Activated B cell treated with CpG ODN at 0.5 μM for 24 hours (primary cell): ENCODE results near the gene RAPGEF1. TPM values are rescaled to one million over a fixed set of nuclear protein-coding genes. Genes with fewer than 3 reads are reported as not detected.

ENCODE experiments used
- ATAC-seq: fragments of 200-7000 bp; cut with Tn5 transposase; one replicate; pipeline ENCODE4 v1.10.0; 2021; ENCODE audit warnings: low read depth, mild to moderate bottlenecking, moderate library complexity
- CTCF ChIA-PET: fragments of 350-600 bp; sonication (Branson Sonifier 250); formaldehyde crosslinking; loops from one replicate; lab custom pipeline; 2021; ENCODE audit warnings: antibody characterized with exemption; lab: Charles Lee
- POLR2A ChIA-PET: fragments of 350-600 bp; sonication (Branson Sonifier 250); formaldehyde crosslinking; loops from one replicate; lab custom pipeline; 2021; ENCODE audit warnings: antibody characterized with exemption; lab: Charles Lee
- DNase-seq: peaks from one replicate; pipeline ENCODE4 v3.0.0; 2022
- H3K27ac Mint-ChIP-seq: one replicate; pipeline ENCODE4 v1.8.0; 2020; ENCODE audit warnings: mixed read lengths
- H3K27me3 Mint-ChIP-seq: one replicate; pipeline ENCODE4 v1.8.0; 2021; ENCODE audit warnings: mixed read lengths
- H3K36me3 Mint-ChIP-seq: one replicate; pipeline ENCODE4 v1.8.0; 2021; ENCODE audit warnings: low read depth, mixed read lengths
- H3K4me1 Mint-ChIP-seq: one replicate; pipeline ENCODE4 v1.8.0; 2021; ENCODE audit warnings: mixed read lengths
- H3K4me3 Mint-ChIP-seq: one replicate; pipeline ENCODE4 v1.8.0; 2020; ENCODE audit warnings: mild to moderate bottlenecking, mixed read lengths
- H3K9me3 Mint-ChIP-seq: one replicate; pipeline ENCODE4 v1.8.0; 2020; ENCODE audit warnings: mixed read lengths
- CTCF ChIP-seq: fragments of 200-600 bp; IDR thresholded peaks from one replicate; pipeline ENCODE4 v1.8.0; 2022; ENCODE audit warnings: antibody characterized with exemption, mild to moderate bottlenecking
- intact Hi-C: fragments of 100-400 bp; cut with micrococcal nuclease; formaldehyde crosslinking; loops from one replicate; pipeline ENCODE4 v1.15.1; 2024
- total RNA-seq: library from RNA; stranded (reverse); gene quantifications from 2 replicates; pipeline ENCODE4 v1.2.3, GENCODE V29; 2022

Gene RAPGEF1
- total RNA-seq, 1 donor from 2014 or later, result 318 TPM

GRCh38 chr9:131545786-131546335 lies 194.0 kb downstream of the RAPGEF1 start:
- ChIA-PET CTCF (no interaction called here), POLR2A (interaction anchor here (0.6 kb wide), 1 partner anchor 15 kb away, joined by 4 read pairs; no protein-coding TSS in a partner anchor)
- Mint-ChIP-seq H3K9me3 (peaks cover 20% of the 10 kb centered on the region), H3K27me3 (peaks cover 42% of the 10 kb centered on the region), H3K27ac (no peak overlapping the region), H3K4me3 (no peak overlapping the region), H3K36me3 (peaks cover 5% of the 10 kb centered on the region), H3K4me1 (peaks cover 10% of the 10 kb centered on the region)
- ATAC-seq (no peak), DNase-seq (no peak)
- TF ChIP-seq CTCF, result no peak
- intact Hi-C loops, result no loop called here

GRCh38 chr9:131545003-131545785 lies 194.7 kb downstream of the RAPGEF1 start, which contains the start of gene PRRT1B:
PRRT1B (plus strand) TSS chr9:131545523; CDS start chr9:131545616, 93 bp downstream.
- H3K9me3 Mint-ChIP-seq, result peaks cover 20% of the 10 kb centered on the region
- H3K27ac Mint-ChIP-seq, result no peak within 1 kb of the TSS
- intact Hi-C loops, result no loop called here
- no peak within 1 kb of the TSS for H3K4me3 Mint-ChIP-seq
- CTCF ChIA-PET, result no interaction called here
- POLR2A ChIA-PET, result no interaction called here
- DNase-seq (no peak), ATAC-seq (no peak)
- H3K27me3 Mint-ChIP-seq, result peaks cover 42% of the 10 kb centered on the region
- TF ChIP-seq CTCF, result no peak
- peaks cover 10% of the 10 kb centered on the region for H3K4me1 Mint-ChIP-seq
- peaks cover 5% of the 10 kb centered on the region for H3K36me3 Mint-ChIP-seq

GRCh38 chr9:131543141-131543540 lies 196.7 kb downstream of the RAPGEF1 start:
- H3K9me3 Mint-ChIP-seq, result peaks cover 11% of the 10 kb centered on the region
- POLR2A ChIA-PET, result no interaction called here
- intact Hi-C loops, result no loop called here
- no peak overlapping the region for H3K27ac Mint-ChIP-seq
- H3K4me1 Mint-ChIP-seq, result peaks cover 10% of the 10 kb centered on the region
- no peak overlapping the region for H3K4me3 Mint-ChIP-seq
- CTCF ChIA-PET, result no interaction called here
- no peak for TF ChIP-seq CTCF
- ATAC-seq, result no peak
- H3K36me3 Mint-ChIP-seq, result peaks cover 5% of the 10 kb centered on the region
- peaks cover 22% of the 10 kb centered on the region for H3K27me3 Mint-ChIP-seq
- DNase-seq, result no peak

GRCh38 chr9:131539223-131539923 lies 200.5 kb downstream of the RAPGEF1 start:
- H3K4me1 Mint-ChIP-seq, result peaks cover 10% of the 10 kb centered on the region
- H3K27ac Mint-ChIP-seq, result no peak overlapping the region
- intact Hi-C loops, result no loop called here
- no peak for ATAC-seq
- DNase-seq, result no peak
- TF ChIP-seq CTCF, result no peak
- H3K4me3 Mint-ChIP-seq, result no peak overlapping the region
- POLR2A ChIA-PET, result interaction anchor here (1.0 kb wide), 1 partner anchor 20 kb away, joined by 3 read pairs; no protein-coding TSS in a partner anchor
- peaks cover 8% of the 10 kb centered on the region for H3K9me3 Mint-ChIP-seq
- H3K36me3 Mint-ChIP-seq, result peaks cover 3% of the 10 kb centered on the region
- no peaks in the 10 kb centered on the region for H3K27me3 Mint-ChIP-seq
- CTCF ChIA-PET, result no interaction called here

- Mint-ChIP-seq H3K27me3 (no peaks in the 10 kb centered on the region), H3K4me1 (peaks cover 13% of the 10 kb centered on the region), H3K4me3 (no peak overlapping the region), H3K36me3 (no peaks in the 10 kb centered on the region), H3K9me3 (peaks cover 3% of the 10 kb centered on the region), H3K27ac (no peak overlapping the region)
- ATAC-seq (no peak), DNase-seq (no peak)
- intact Hi-C loops, result no loop called here
- CTCF ChIA-PET, result no interaction called here
- POLR2A ChIA-PET, result interaction anchor here (0.6 to 1.0 kb wide), 2 partner anchors 22 to 27 kb away, joined by 3 read pairs; no protein-coding TSS in a partner anchor
- TF ChIP-seq CTCF, result no peak
Observed at GRCh38 chr9:131537946-131538345, 201.9 kb downstream of the RAPGEF1 start.
